HL-60/S4 treated with retinoic acid at 250 ng/mL for 4 days and 3 days (cell line): ENCODE measurements around the gene ADAM15.

ENCODE experiments used
- in situ Hi-C: fragments of 300-500 bp; cut with MboI; formaldehyde crosslinking; loops from 2 replicates; pipeline ENCODE4 v1.7.0; 2022; ENCODE audit warnings: low sequenced_read_pairs

Gene ADAM15

GRCh38 chr1:155029513-155030242 lies 21.4 kb upstream of the ADAM15 start:
- in situ Hi-C loops: no loop called here

- in situ Hi-C loops: no loop called here
Measured at GRCh38 chr1:155030243-155030795, 20.8 kb upstream of the ADAM15 start.

GRCh38 chr1:155030899-155031298 lies 20.2 kb upstream of the ADAM15 start:
- in situ Hi-C loops: no loop called here

GRCh38 chr1:155032886-155033285 lies 18.2 kb upstream of the ADAM15 start:
- in situ Hi-C loops: no loop called here

GRCh38 chr1:155033524-155033923 lies 17.6 kb upstream of the ADAM15 start, which contains the start of the genes DCST1 and DCST2:
DCST1 (plus strand) TSS chr1:155033824; CDS start chr1:155034037, 213 bp downstream.
DCST2 (minus strand) TSS chr1:155033781; CDS start chr1:155033701, 80 bp downstream.
- in situ Hi-C loops: no loop called here

GRCh38 chr1:155034318-155035208 lies 16.6 kb upstream of the ADAM15 start:
- in situ Hi-C loops: no loop called here

GRCh38 chr1:155035936-155036335 lies 15.2 kb upstream of the ADAM15 start:
- in situ Hi-C loops: no loop called here

GRCh38 chr1:155037043-155037442 lies 14.1 kb upstream of the ADAM15 start:
- in situ Hi-C loops: no loop called here

GRCh38 chr1:155037851-155038441 lies 13.2 kb upstream of the ADAM15 start:
- in situ Hi-C loops: no loop called here

- in situ Hi-C loops: no loop called here
Measured at GRCh38 chr1:155038602-155039307, 12.4 kb upstream of the ADAM15 start.

GRCh38 chr1:155039308-155039669 lies 11.8 kb upstream of the ADAM15 start:
- in situ Hi-C loops: no loop called here

GRCh38 chr1:155040358-155041093 lies 10.6 kb upstream of the ADAM15 start:
- in situ Hi-C loops: no loop called here

- in situ Hi-C loops: no loop called here
Measured at GRCh38 chr1:155042789-155043188, 8.3 kb upstream of the ADAM15 start.

- in situ Hi-C loops: no loop called here
Measured at GRCh38 chr1:155043301-155043702, 7.8 kb upstream of the ADAM15 start.

- in situ Hi-C loops: no loop called here
Measured at GRCh38 chr1:155043793-155044192, 7.3 kb upstream of the ADAM15 start.

GRCh38 chr1:155044365-155044764 lies 6.8 kb upstream of the ADAM15 start:
- in situ Hi-C loops: no loop called here

GRCh38 chr1:155044812-155045657 lies 6.1 kb upstream of the ADAM15 start:
- in situ Hi-C loops: no loop called here

- in situ Hi-C loops: no loop called here
Measured at GRCh38 chr1:155048449-155049334, 2.4 kb upstream of the ADAM15 start.
